GM12878 (cell line): ENCODE data around the gene KCNS3. TPM values are rescaled to one million over a fixed set of nuclear protein-coding genes. Genes with fewer than 3 reads are reported as not detected.

Experiments used
- ATAC-seq: fragments of 200-7000 bp; cut with Tn5 transposase; 3 replicates; pipeline ENCODE4 v1.9.1; 2020; ENCODE audit warnings: mild to moderate bottlenecking, moderate library complexity
- BruUV-seq: library from RNA; stranded (reverse); fragments of 400-500 nt; replicated peaks from 2 replicates; lab custom pipeline; 2021; lab: Mats Ljungman, UMichigan
- CTCF ChIA-PET: fragments of 300-600 bp; sonication (Branson Sonifier 250); formaldehyde crosslinking; extraction: SDS; loops from one replicate; lab custom pipeline; 2021; ENCODE audit warnings: inconsistent platforms; lab: Yijun Ruan, JAX
- POLR2A ChIA-PET: fragments of 350-600 bp; formaldehyde crosslinking; extraction: SDS; loops from one replicate; lab custom pipeline; 2021; ENCODE audit warnings: inconsistent platforms; lab: Charles Lee
- RAD21 ChIA-PET: fragments of 300-600 bp; sonication (Branson Sonifier 250); formaldehyde crosslinking; loops from one replicate; lab custom pipeline; 2023; ENCODE audit warnings: antibody characterized with exemption; ENCODE audit not compliant: unreplicated experiment; lab: Charles Lee
- SMC1A ChIA-PET: fragments of 300-600 bp; sonication (Branson Sonifier 250); formaldehyde crosslinking; loops from one replicate; lab custom pipeline; 2023; ENCODE audit not compliant: unreplicated experiment, uncharacterized antibody; lab: Charles Lee
- DNase-seq: peaks from one replicate; pipeline ENCODE4 v3.0.0-alpha.2; 2011; ENCODE audit warnings: low read depth, low spot score
- FAIRE-seq: peaks from 3 replicates; lab custom pipeline; 2011; peaks lifted over from hg19 to GRCh38; lab: Jason Lieb, UNC
- H2AFZ ChIP-seq: 2 replicates; pipeline ENCODE4 v1.6.0; 2011; ENCODE audit warnings: low read depth, low read length, control low read depth; ENCODE audit not compliant: control insufficient read depth
- H3K27ac ChIP-seq: 2 replicates; pipeline ENCODE4 v1.5.1; 2011; ENCODE audit warnings: control low read depth; ENCODE audit not compliant: control insufficient read depth, insufficient read depth
- H3K27me3 ChIP-seq, 2 experiments: replicated peaks in 1 of 2; 2 replicates each; pipeline versions ENCODE4 v1.6.0 to v1.6.1; 2011; ENCODE audit warnings: low read length in 1 of 2; ENCODE audit not compliant: control insufficient read depth in 2 of 2, insufficient read depth in 2 of 2
- H3K36me3 ChIP-seq, 2 experiments: 2 replicates each; pipeline ENCODE4 v1.5.1; 2011; ENCODE audit warnings: low read length in 1 of 2; ENCODE audit not compliant: control insufficient read depth in 2 of 2, insufficient read depth in 2 of 2
- H3K4me1 ChIP-seq: 2 replicates; pipeline ENCODE4 v1.6.1; 2011; ENCODE audit warnings: mild to moderate bottlenecking, low read length, moderate library complexity, mixed read lengths; ENCODE audit not compliant: control insufficient read depth, insufficient read depth
- H3K4me2 ChIP-seq: 2 replicates; pipeline ENCODE4 v1.6.0; 2011; ENCODE audit warnings: control low read depth; ENCODE audit not compliant: control insufficient read depth, insufficient read depth
- H3K4me3 ChIP-seq: fragments of 200-600 bp; sonication (generic); 2 replicates; pipeline ENCODE4 v1.5.1; 2016
- H3K79me2 ChIP-seq: 2 replicates; pipeline ENCODE4 v1.6.0; 2011; ENCODE audit warnings: low read length; ENCODE audit not compliant: control insufficient read depth, insufficient read depth
- H3K9ac ChIP-seq: 2 replicates; pipeline ENCODE4 v1.8.0; 2011; ENCODE audit warnings: low read length, control low read depth, mixed read lengths; ENCODE audit not compliant: control insufficient read depth, insufficient read depth
- H3K9me3 ChIP-seq: replicated peaks from 3 replicates; pipeline ENCODE4 v1.5.1; 2011; ENCODE audit warnings: mild to moderate bottlenecking, low read length; ENCODE audit not compliant: control insufficient read depth, insufficient read depth
- H4K20me1 ChIP-seq: 2 replicates; pipeline ENCODE4 v1.6.0; 2011; ENCODE audit not compliant: control insufficient read depth, insufficient read depth
- MXI1 ChIP-seq: fragments of 150-350 bp; IDR thresholded peaks from 2 replicates; pipeline ENCODE4 v1.6.1; 2011; ENCODE audit warnings: low read depth, mild to moderate bottlenecking, inconsistent platforms, low read length, improper control_type of control experiment
- PRDM15 ChIP-seq: fragments of 450-650 bp; formaldehyde crosslinking; IDR thresholded peaks from 2 replicates; pipeline ENCODE4 v1.4.0; 2020; ENCODE audit warnings: mild to moderate bottlenecking, moderate library complexity
- RBBP5 ChIP-seq: fragments of 200-600 bp; sonication (generic); conservative IDR thresholded peaks from 2 replicates; pipeline ENCODE4 v1.6.1; 2016
- SUPT20H ChIP-seq: IDR thresholded peaks from 2 replicates; pipeline ENCODE4 v1.6.1; 2011; ENCODE audit warnings: low read depth, mild to moderate bottlenecking, low read length, moderate library complexity, borderline replicate concordance; ENCODE audit not compliant: control insufficient read depth
- SUZ12 ChIP-seq: fragments of 200-600 bp; sonication (generic); IDR thresholded peaks from one replicate; pipeline ENCODE4 v1.6.1; 2018; ENCODE audit warnings: antibody characterized with exemption, mild to moderate bottlenecking; ENCODE audit not compliant: unreplicated experiment
- ZNF217 ChIP-seq: fragments of 450-650 bp; IDR thresholded peaks from 2 replicates; pipeline ENCODE4 v1.6.1; 2017; ENCODE audit warnings: antibody characterized with exemption, mild to moderate bottlenecking
- WGBS: methylation state at CpG from one replicate; pipeline ENCODE4 v1.1.6; 2016; ENCODE audit warnings: low lambda C conversion rate; ENCODE audit not compliant: insufficient replicate concordance, insufficient coverage; ENCODE audit errors: missing lambda C conversion rate; 5-methylcytosine and 5-hydroxymethylcytosine counted together
- in situ Hi-C: fragments of 300-500 bp; cut with MboI; formaldehyde crosslinking; loops from 9 replicates; pipeline ENCODE4 v1.14.3; 2018; ENCODE audit warnings: mixed read lengths
- intact Hi-C: fragments of 100-400 bp; cut with micrococcal nuclease; formaldehyde crosslinking; loops from one replicate; pipeline ENCODE4 v1.14.2; 2022; ENCODE audit not compliant: unreplicated experiment
- polyA plus RNA-seq, 11 experiments: library from polyadenylated mRNA; depleted of rRNA in 4 of 11; unstranded in 6 of 11; stranded (reverse) in 5 of 11; fragments of >200 nt; fragmentation: Nextera tagmentation in 4 of 11; fragmentation: Illumina TruSeq in 1 of 11; extraction: Ambion mirVana in 4 of 11; extraction: Trizol in 1 of 11; gene quantifications; 1 replicate in 1 of 11; 2 replicates in 10 of 11; pipeline versions ENCODE4 v1.2.1 to v1.2.3, GENCODE V29; 2011 to 2016; ENCODE audit warnings: inconsistent platforms in 2 of 11, missing spikeins in 2 of 11, low read depth in 1 of 11
- total RNA-seq, 4 experiments: library from RNA; depleted of rRNA in 3 of 4; stranded (reverse); fragments of >200 nt in 3 of 4; fragmentation: Illumina TruSeq in 1 of 4; extraction: Trizol in 1 of 4; gene quantifications; 2 replicates each; pipeline versions ENCODE4 v1.2.1 to v1.2.3, GENCODE V29; 2013 to 2021
- TF ChIP-seq, protein P1 (sequence below): IDR thresholded peaks from 2 replicates; pipeline ENCODE4 v1.6.1; 2012; ENCODE audit warnings: low read depth, low read length, improper control_type of control experiment

The KCNS3 gene
- total and polyA plus RNA-seq, 10 of the 15 experiments (the other 5 are each of a cell fraction or from before 2014, with no cell fraction given) = not detected

DNA sequence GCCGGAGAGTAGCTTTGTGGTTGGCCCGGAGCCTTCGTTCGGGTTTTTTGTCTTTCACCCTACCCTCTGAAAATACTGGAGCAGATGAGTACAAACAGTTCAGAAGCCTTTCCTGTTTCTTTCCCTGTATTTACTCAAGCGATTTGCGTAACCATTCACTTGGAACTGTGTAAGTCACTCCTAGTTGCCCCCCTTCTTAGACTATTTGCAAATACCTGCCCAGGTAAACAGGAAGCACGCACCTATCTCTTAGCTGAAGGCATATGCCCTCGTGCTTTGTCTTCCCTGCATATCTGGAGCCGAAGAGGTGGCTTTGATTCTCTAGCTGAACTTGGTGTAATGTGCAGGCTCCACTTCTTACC, 1.4 kb downstream of the KCNS3 start:
- in situ Hi-C loops = no loop called here
- H3K79me2 ChIP-seq = no peaks in the 10 kb centered on the region
- no peaks in the 10 kb centered on the region for H3K36me3 ChIP-seq
- no peak overlapping the region for H3K9ac ChIP-seq
- 41% methylated on average over 9 of the region's 9 CpGs for WGBS
- no peaks in the 10 kb centered on the region; the same call in 1 of the 2 replicates for H3K4me1 ChIP-seq
- H2AFZ ChIP-seq = no peak overlapping the region
- H3K4me3 ChIP-seq = no peak overlapping the region
- intact Hi-C loops = no loop called here
- RAD21 ChIA-PET = no interaction called here
- DNase-seq (no peak), ATAC-seq (no peak), FAIRE-seq (no peak)
- CTCF ChIA-PET = interaction anchor here (0.7 to 2.2 kb wide), 2 partner anchors 50 to 270 kb away, joined by 3 to 6 read pairs; no protein-coding TSS in a partner anchor
- SMC1A ChIA-PET = no interaction called here
- peaks cover 14 to 22% of the 10 kb centered on the region in 2 experiments for H3K27me3 ChIP-seq
- no peak overlapping the region for H3K27ac ChIP-seq
- TF ChIP-seq, protein P1, sequence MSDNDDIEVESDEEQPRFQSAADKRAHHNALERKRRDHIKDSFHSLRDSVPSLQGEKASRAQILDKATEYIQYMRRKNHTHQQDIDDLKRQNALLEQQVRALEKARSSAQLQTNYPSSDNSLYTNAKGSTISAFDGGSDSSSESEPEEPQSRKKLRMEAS = no peak
- no peak for TF ChIP-seq SUPT20H
- TF ChIP-seq ZNF217 = no peak
- no peak for TF ChIP-seq SUZ12
- TF ChIP-seq MXI1 = no peak
- no peak for TF ChIP-seq PRDM15 (CRISPR knock-in tag)
- TF ChIP-seq RBBP5 = no peak
- BruUV-seq = no TSS peak
- no peaks in the 10 kb centered on the region for H3K9me3 ChIP-seq
- H3K4me2 ChIP-seq = no peak overlapping the region
- POLR2A ChIA-PET = no interaction called here
- H4K20me1 ChIP-seq = no peaks in the 10 kb centered on the region; the same call in 1 of the 2 replicates
